ENCODE data around the gene NECTIN4.

- TF ChIP-seq CTCF (IDR thresholded peaks at IDR 0.05) (no peak), POLR2A (IDR thresholded peaks at IDR 0.05) (no peak), POLR2AphosphoS5 (IDR thresholded peaks at IDR 0.05; ENCODE audit: insufficient read depth in 1 of 2, low read depth in 1 of 2) (peak in 1 of 2 donors; percentile 60)
Observed at GRCh38 chr1:161092621-161093028, 3.3 kb upstream of the NECTIN4 start.

Data from vagina (tissue), 2 donors.